PFSK-1 (cell line): ENCODE data around the gene SH2B2.

Experiments
- FOXP2 ChIP-seq: optimal IDR thresholded peaks from 2 replicates; pipeline ENCODE3; 2011; ENCODE audit warnings: borderline replicate concordance, control low read depth, inconsistent platforms; ENCODE audit not compliant: insufficient read depth; ENCODE audit errors: extremely low read length, extremely low read depth
- POLR2AphosphoS5 ChIP-seq: IDR thresholded peaks from 2 replicates; pipeline ENCODE4 v1.6.1; 2012; ENCODE audit warnings: low read depth, mild to moderate bottlenecking, control low read depth, low read length, moderate library complexity
- REST ChIP-seq, 2 experiments: IDR thresholded peaks; 2 replicates each; pipeline versions ENCODE4 v1.6.1 to v1.8.0; 2011 to 2012; ENCODE audit warnings: low read depth in 2 of 2, low read length in 2 of 2, control low read depth in 1 of 2, inconsistent platforms in 1 of 2, mild to moderate bottlenecking in 1 of 2, moderate library complexity in 1 of 2; ENCODE audit not compliant: insufficient read depth in 1 of 2
- SIN3A ChIP-seq: IDR thresholded peaks from 2 replicates; pipeline ENCODE4 v1.6.1; 2012; ENCODE audit warnings: mild to moderate bottlenecking, low read length, moderate library complexity, borderline replicate concordance; ENCODE audit not compliant: insufficient read depth
- TAF1 ChIP-seq: IDR thresholded peaks from 2 replicates; pipeline ENCODE4 v1.6.1; 2012; ENCODE audit warnings: low read length, control low read depth, borderline replicate concordance; ENCODE audit not compliant: insufficient read depth

Gene SH2B2

GRCh38 chr7:102248456-102249395, 37.9 kb upstream of the SH2B2 start:
- TF ChIP-seq REST (IDR thresholded peaks at IDR 0.05; ENCODE audit: insufficient read depth in 1 of 2, low read depth in 2 of 2, low read length in 2 of 2) (no peak), POLR2AphosphoS5 (no peak), TAF1 (no peak), FOXP2 (no peak), SIN3A (no peak)

- TF ChIP-seq FOXP2: no peak
- TF ChIP-seq TAF1: no peak
- no peak for TF ChIP-seq SIN3A
- no peak for TF ChIP-seq REST (IDR thresholded peaks at IDR 0.05; ENCODE audit: insufficient read depth in 1 of 2, low read depth in 2 of 2, low read length in 2 of 2)
- no peak for TF ChIP-seq POLR2AphosphoS5
Observed at GRCh38 chr7:102251531-102252365, 34.9 kb upstream of the SH2B2 start.

GRCh38 chr7:102252366-102252982, 34.2 kb upstream of the SH2B2 start:
- TF ChIP-seq FOXP2 (no peak), SIN3A (no peak)

- no peak for TF ChIP-seq TAF1
- TF ChIP-seq FOXP2: no peak
- no peak for TF ChIP-seq SIN3A
- TF ChIP-seq REST (IDR thresholded peaks at IDR 0.05; ENCODE audit: insufficient read depth in 1 of 2, low read depth in 2 of 2, low read length in 2 of 2): no peak
- no peak for TF ChIP-seq POLR2AphosphoS5
Observed at GRCh38 chr7:102253066-102253972, 33.3 kb upstream of the SH2B2 start.

- TF ChIP-seq POLR2AphosphoS5 (no peak), FOXP2 (no peak), TAF1 (no peak), SIN3A (no peak), REST (IDR thresholded peaks at IDR 0.05; ENCODE audit: insufficient read depth in 1 of 2, low read depth in 2 of 2, low read length in 2 of 2) (no peak)
Observed at GRCh38 chr7:102253973-102254370, 32.7 kb upstream of the SH2B2 start.
